Right kidney (tissue), 1 donor: ENCODE measurements around the gene KIF6.

ENCODE experiments used
- DNase-seq: peaks from one replicate; pipeline ENCODE4 v3.0.0-alpha.2; 2016

Gene KIF6

GRCh38 chr6:39593646-39594045 is 131.6 kb downstream of the KIF6 start:
- DNase-seq: no peak

- DNase-seq: no peak
Observed at GRCh38 chr6:39590871-39591393, 134.3 kb downstream of the KIF6 start.

GRCh38 chr6:39587080-39587479 is 138.1 kb downstream of the KIF6 start:
- no peak for DNase-seq

- no peak for DNase-seq
Observed at GRCh38 chr6:39585641-39586040, 139.6 kb downstream of the KIF6 start.

GRCh38 chr6:39577446-39578165 is 147.6 kb downstream of the KIF6 start:
- DNase-seq: no peak

- DNase-seq: no peak
Observed at GRCh38 chr6:39576556-39577303, 148.5 kb downstream of the KIF6 start.

GRCh38 chr6:39574991-39575390 is 150.2 kb downstream of the KIF6 start:
- no peak for DNase-seq

GRCh38 chr6:39573541-39573940 is 151.7 kb downstream of the KIF6 start:
- DNase-seq: no peak

GRCh38 chr6:39572661-39573340 is 152.4 kb downstream of the KIF6 start:
- DNase-seq: no peak

- no peak for DNase-seq
Observed at GRCh38 chr6:39568896-39569295, 156.3 kb downstream of the KIF6 start.

GRCh38 chr6:39567091-39567490 is 158.1 kb downstream of the KIF6 start:
- no peak for DNase-seq

- no peak for DNase-seq
Observed at GRCh38 chr6:39566456-39566855, 158.8 kb downstream of the KIF6 start.

GRCh38 chr6:39565956-39566355 is 159.3 kb downstream of the KIF6 start:
- DNase-seq: no peak

GRCh38 chr6:39563566-39564311 is 161.5 kb downstream of the KIF6 start:
- DNase-seq: no peak

GRCh38 chr6:39561536-39562266 is 163.5 kb downstream of the KIF6 start:
- DNase-seq: no peak

- no peak for DNase-seq
Observed at GRCh38 chr6:39560915-39561314, 164.3 kb downstream of the KIF6 start.

- no peak for DNase-seq
Observed at GRCh38 chr6:39558591-39559190, 166.5 kb downstream of the KIF6 start.

- no peak for DNase-seq
Observed at GRCh38 chr6:39558079-39558478, 167.1 kb downstream of the KIF6 start.

GRCh38 chr6:39555136-39555535 is 170.1 kb downstream of the KIF6 start:
- DNase-seq: no peak

- DNase-seq: no peak
Observed at GRCh38 chr6:39553860-39554802, 171.1 kb downstream of the KIF6 start.
